ENCODE data around the gene TAF11L7. TPM values are rescaled to one million over a fixed set of nuclear protein-coding genes. Genes with fewer than 3 reads are reported as not detected.
"Not testable (repeated sequence)": the region's sequence is repeated elsewhere in the genome, so short reads cannot be mapped to it uniquely, and the experiment has no call there.

Gene TAF11L7
- total RNA-seq: not detected

DNA sequence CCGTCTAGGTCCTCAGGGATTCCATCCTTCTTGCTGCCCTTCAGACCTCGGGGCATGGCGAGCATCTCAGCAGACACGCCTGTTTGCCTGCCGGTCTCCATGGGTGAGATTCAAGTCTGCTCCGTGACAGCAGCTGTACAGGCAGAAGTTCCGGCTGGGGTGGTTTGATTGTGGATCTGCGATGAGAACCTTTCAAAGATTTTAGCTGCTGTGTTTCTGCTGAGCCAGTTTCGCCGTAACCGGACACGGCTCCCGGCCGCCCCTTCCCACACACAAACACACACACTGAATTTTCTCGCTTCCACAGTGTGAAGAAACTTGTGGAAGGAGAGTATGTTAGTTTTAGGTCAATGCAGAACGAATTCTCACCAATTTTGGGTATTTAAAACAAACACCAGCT is at the start of gene TAF11L7:
TAF11L7 (minus strand) TSS at position 101 of the 400 bp plus-strand sequence.
- DNase-seq (ENCODE audit: low read depth in 2 of 3, low spot score in 2 of 3): not testable (repeated sequence)

GRCh38 chr5:17634160-17634559 is 48.6 kb upstream of the TAF11L7 start, which contains the start of gene TAF11L14:
TSS of gene TAF11L14 (plus strand) at chr5:17634460.
- no peak for DNase-seq (ENCODE audit: low read depth in 2 of 3, low spot score in 2 of 3)

GRCh38 chr5:17631788-17632187 is 46.2 kb upstream of the TAF11L7 start, which contains the start of gene TAF11L13:
TSS of gene TAF11L13 (plus strand) at chr5:17632088.
- not testable (repeated sequence) for DNase-seq (ENCODE audit: low read depth in 2 of 3, low spot score in 2 of 3)

GRCh38 chr5:17625686-17626085 is 40.1 kb upstream of the TAF11L7 start:
- no peak for DNase-seq (ENCODE audit: low read depth in 2 of 3, low spot score in 2 of 3)

- DNase-seq (ENCODE audit: low read depth in 2 of 3, low spot score in 2 of 3): no peak
Measured at GRCh38 chr5:17620627-17621026, 35.1 kb upstream of the TAF11L7 start.

- DNase-seq (ENCODE audit: low read depth in 2 of 3, low spot score in 2 of 3): no peak
Measured at GRCh38 chr5:17619354-17619753, 33.8 kb upstream of the TAF11L7 start.

- no peak for DNase-seq (ENCODE audit: low read depth in 2 of 3, low spot score in 2 of 3)
Measured at GRCh38 chr5:17614872-17615605, 29.5 kb upstream of the TAF11L7 start.

- not testable (repeated sequence) for DNase-seq (ENCODE audit: low read depth in 2 of 3, low spot score in 2 of 3)
Measured at GRCh38 chr5:17610092-17610491, 24.5 kb upstream of the TAF11L7 start, which contains the start of gene TAF11L12. TSS of gene TAF11L12 (plus strand) at chr5:17610392.

GRCh38 chr5:17607461-17607860 is 21.9 kb upstream of the TAF11L7 start:
- not testable (repeated sequence) for DNase-seq (ENCODE audit: low read depth in 2 of 3, low spot score in 2 of 3)

GRCh38 chr5:17604951-17605350 is 19.4 kb upstream of the TAF11L7 start:
- DNase-seq (ENCODE audit: low read depth in 2 of 3, low spot score in 2 of 3): no peak

DNA sequence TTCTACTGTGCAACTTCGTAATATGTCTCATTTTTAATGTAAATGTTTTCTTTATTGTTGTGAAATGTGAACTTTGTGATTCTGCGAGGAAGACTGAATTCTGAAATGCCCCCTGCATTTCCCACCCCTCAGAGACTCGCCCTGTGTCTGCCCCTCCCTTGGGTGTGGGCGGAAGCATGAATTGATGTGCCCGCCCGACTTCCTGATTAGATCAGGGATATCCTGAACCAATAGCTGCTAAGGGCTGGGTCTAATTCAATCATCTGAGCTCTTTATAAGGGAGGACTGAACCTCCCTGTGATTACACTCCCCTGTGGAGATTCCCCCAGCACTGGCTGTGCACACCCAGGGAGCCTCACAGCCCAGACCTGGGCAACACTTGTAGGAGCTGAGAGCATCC is 18.3 kb upstream of the TAF11L7 start, which contains the start of gene TAF11L11:
TAF11L11 (plus strand) TSS at position 304 of the 400 bp plus-strand sequence.
- not testable (repeated sequence) for DNase-seq (ENCODE audit: low read depth in 2 of 3, low spot score in 2 of 3)

GRCh38 chr5:17597728-17598127 is 12.2 kb upstream of the TAF11L7 start, which contains the start of gene TAF11L10:
TSS of gene TAF11L10 (minus strand) at chr5:17597828.
- DNase-seq (ENCODE audit: low read depth in 2 of 3, low spot score in 2 of 3): not testable (repeated sequence)

GRCh38 chr5:17594255-17594654 is 8.7 kb upstream of the TAF11L7 start, which contains the start of gene TAF11L9:
TSS of gene TAF11L9 (minus strand) at chr5:17594394.
- not testable (repeated sequence) for DNase-seq (ENCODE audit: low read depth in 2 of 3, low spot score in 2 of 3)

GRCh38 chr5:17590860-17591259 is 5.3 kb upstream of the TAF11L7 start, which contains the start of gene TAF11L8:
TSS of gene TAF11L8 (minus strand) at chr5:17590960.
- DNase-seq (ENCODE audit: low read depth in 2 of 3, low spot score in 2 of 3): not testable (repeated sequence)

Small RNAs within 50 kb of the gene (small RNA-seq; reads per million reads assigned to genes)
- gene AC233724.3 (not detected), gene AC233724.6 (not detected), gene AC233724.7 (not detected)

Other genes starting within 250 kb of the TAF11L7 start
- gene TAF11L2, start 87.5 kb downstream of the TAF11L7 start, total RNA-seq: not detected
- gene TAF11L3, start 67.4 kb downstream of the TAF11L7 start, total RNA-seq: not detected
- gene TAF11L4, start 64.0 kb downstream of the TAF11L7 start, total RNA-seq: not detected
- not detected for gene TAF11L5, start 60.5 kb downstream of the TAF11L7 start, total RNA-seq
- not detected for gene TAF11L6, start 57.1 kb downstream of the TAF11L7 start, total RNA-seq
- gene TAF11L8, start 5.2 kb upstream of the TAF11L7 start, total RNA-seq: not detected
- gene TAF11L9, start 8.6 kb upstream of the TAF11L7 start, total RNA-seq: not detected
- not detected for gene TAF11L10, start 12.1 kb upstream of the TAF11L7 start, total RNA-seq
- gene TAF11L11, start 18.4 kb upstream of the TAF11L7 start, total RNA-seq: not detected
- not detected for gene TAF11L12, start 24.6 kb upstream of the TAF11L7 start, total RNA-seq
- gene TAF11L13, start 46.3 kb upstream of the TAF11L7 start, total RNA-seq: not detected
- gene TAF11L14, start 48.7 kb upstream of the TAF11L7 start, total RNA-seq: not detected

Measured in hematopoietic multipotent progenitor cell (in vitro differentiated cells).